IPS DF 19.7 (cell line): ENCODE results near the gene SPOCK3.
"Not testable (repeated sequence)": the region's sequence is repeated elsewhere in the genome, so short reads cannot be mapped to it uniquely, and the experiment has no call there.

ENCODE experiments used
- DNase-seq: peaks from one replicate; pipeline ENCODE4 v3.0.0-alpha.2; 2013; ENCODE audit warnings: low read depth, low spot score

SPOCK3 gene

GRCh38 chr4:166965562-166965961, 268.7 kb downstream of the SPOCK3 start:
- no peak for DNase-seq

DNA sequence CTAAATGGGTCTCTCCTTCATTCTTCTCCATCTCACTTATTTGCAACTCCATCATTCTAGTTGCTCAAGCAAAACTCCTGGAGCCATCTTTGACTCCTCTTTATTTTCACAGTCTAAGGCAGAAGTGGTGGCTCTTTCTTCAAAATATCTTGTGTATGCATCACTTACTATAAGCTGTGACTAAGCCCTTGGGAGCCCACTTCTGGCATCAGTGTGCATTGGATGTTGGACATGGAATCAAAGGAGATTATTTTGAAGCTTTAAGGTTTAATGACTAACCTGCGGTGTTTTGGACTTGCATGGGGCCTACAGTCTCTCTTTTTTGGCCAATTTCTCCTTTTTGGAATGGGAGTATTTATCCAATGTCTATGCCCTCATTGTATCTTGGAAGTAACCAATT, 276.8 kb downstream of the SPOCK3 start:
- no peak for DNase-seq

GRCh38 chr4:166956484-166956883, 277.8 kb downstream of the SPOCK3 start:
- no peak for DNase-seq

- no peak for DNase-seq
These were observed 292.7 kb downstream of the SPOCK3 start for GRCh38 chr4:166941629-166942028.

DNA sequence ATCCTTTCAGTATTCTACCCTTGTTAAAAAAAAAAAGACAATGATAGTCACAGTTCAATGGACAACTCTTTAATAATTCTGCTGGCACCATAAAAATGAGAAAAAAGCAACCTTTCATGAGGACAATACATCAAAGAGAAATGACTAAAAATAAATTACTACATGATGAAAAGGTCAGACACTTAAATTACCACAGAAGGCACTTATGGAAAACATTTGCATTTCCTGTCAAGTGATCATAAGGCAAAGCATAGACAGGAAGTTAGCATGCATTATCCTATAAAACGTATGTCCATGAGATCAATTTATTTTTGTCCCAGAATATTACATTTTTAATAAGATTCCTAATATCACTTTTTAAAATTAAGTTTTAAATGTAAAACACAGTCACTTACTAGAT, 303.8 kb downstream of the SPOCK3 start:
- DNase-seq, result no peak

- DNase-seq, result no peak
These were observed 309.9 kb downstream of the SPOCK3 start for GRCh38 chr4:166924424-166924823.

DNA sequence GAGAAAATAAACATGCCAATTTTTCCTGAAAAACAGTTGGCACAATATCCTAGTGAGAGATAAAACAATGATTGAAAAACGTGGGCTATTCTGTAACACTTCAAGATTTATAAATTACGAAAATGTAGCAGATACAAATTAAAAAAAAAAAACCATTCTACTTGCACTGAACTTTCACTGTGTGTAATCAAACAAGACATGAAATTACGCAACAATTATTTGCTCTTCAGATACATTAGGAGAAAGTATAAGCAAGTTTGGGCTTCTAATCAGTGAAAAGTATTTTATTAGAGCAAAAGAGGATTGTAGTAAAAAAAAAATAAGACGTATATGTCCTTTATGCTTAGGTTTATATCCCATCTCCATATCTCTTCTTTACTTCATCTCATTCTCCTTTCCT, 320.4 kb downstream of the SPOCK3 start:
- no peak for DNase-seq

DNA sequence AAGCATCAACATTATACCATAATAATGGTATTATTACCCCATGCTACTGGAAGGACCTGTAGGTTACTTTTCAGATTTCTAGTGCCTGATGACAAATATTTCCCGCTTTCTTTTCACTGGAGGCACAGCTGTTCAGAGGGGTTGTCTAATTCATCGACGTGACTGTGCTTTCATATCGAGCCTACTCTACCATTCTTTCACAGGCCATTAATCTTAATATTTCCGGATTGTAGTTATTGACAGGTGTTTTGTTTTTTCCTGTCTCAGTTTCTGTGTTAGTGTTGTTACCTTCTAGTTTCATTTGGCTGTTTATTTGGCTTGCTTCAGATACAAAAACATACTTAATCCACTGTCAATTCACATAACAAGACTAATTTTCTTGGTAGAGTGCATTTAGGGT, 330.9 kb downstream of the SPOCK3 start:
- DNase-seq, result no peak

GRCh38 chr4:166902941-166903340, 331.4 kb downstream of the SPOCK3 start:
- no peak for DNase-seq

DNA sequence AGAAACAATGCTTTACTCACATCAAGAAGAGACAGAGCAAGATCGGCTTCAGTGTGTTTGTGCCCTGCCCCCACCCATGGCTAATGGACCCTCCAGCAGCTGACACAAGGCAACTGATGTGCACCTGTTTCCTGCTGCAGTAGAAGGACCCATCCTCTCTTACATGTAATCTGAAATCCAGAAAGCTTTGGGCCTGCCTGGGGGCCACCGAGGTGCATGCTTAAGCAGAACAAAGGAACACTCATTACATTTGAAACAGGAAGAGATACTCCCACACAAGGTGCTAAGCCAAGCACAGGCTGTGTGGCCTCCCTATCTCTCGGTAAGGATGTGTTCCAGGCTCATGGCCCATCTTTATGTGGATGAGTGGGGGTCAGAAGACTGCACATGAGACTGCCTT, 338.0 kb downstream of the SPOCK3 start:
- no peak for DNase-seq

DNA sequence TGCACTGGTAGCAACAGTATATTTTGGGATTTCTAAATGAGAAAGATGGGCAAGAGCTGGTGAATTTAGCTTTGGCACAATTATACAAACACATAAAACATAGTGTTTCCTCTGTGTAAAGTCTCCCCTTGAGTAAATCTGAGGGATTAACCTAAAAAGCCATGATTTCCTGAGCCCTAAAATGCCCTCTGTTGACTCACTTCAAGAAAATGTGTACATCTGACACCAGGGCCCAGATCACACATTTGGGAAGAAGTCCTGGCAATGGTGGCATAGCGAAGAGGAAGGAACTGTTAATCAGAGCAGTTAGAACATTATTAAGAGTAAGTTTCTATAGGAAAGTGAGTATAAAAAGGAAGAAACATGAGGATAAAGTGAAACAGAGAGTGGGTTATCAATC, 338.5 kb downstream of the SPOCK3 start:
- DNase-seq, result no peak

- no peak for DNase-seq
These were observed 346.8 kb downstream of the SPOCK3 start for GRCh38 chr4:166887457-166887856.

DNA sequence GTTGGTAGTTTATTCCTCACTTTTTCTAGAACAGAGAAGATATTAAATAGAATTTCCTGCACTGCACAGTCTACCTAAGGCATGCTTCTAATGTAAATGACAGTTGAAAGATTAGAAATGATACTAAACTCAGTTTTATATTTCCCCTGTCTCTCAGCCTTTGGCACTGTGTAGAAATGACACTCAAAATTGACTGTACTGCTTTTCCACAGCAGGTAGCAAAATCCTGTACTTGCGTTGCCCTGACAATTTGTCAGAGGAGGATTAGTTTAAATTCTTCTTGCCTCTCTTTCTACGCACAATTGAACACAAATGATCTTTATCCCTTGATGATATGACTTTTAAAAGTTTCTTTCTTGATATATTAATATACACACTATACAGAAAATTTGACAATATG, 347.6 kb downstream of the SPOCK3 start:
- no peak for DNase-seq

GRCh38 chr4:166882221-166882620, 352.1 kb downstream of the SPOCK3 start:
- no peak for DNase-seq

- DNase-seq, result no peak
These were observed 358.5 kb downstream of the SPOCK3 start for GRCh38 chr4:166875821-166876220.

DNA sequence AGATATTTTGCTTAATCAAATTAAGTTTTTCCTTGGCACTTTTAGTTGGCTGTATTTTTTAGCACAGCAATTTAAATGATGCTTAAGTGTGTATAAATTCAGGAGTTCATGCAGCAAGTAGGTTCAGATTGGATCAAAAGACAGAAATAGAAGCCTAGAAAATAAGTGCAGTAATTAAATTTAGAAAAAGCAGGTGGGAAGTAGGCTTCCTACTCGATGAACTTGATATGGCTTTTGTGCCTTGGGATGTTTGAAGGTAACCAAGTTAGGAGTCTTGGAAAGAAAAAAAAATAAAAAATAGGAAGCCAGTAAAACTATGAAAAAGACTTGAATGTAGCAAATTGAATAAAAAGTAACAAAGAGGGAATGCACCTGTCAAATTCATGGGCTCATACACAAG, 372.3 kb downstream of the SPOCK3 start:
- no peak for DNase-seq

DNA sequence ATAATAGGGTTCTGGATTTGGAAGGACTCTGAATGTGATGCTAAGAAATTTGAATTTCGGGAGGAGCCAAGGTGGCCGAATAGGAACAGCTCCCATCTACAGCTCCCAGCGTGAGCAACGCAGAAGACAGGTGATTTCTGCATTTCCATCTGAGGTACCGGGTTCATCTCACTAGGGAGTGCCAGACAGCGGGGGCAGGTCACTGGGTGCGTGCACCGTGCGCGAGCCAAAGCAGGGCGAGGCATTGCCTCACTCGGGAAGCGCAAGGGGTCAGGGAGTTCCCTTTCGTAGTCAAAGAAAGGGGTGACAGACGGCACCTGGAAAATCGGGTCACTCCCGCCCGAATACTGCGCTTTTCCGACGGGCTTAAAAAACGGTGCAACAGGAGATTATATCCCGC, 383.9 kb downstream of the SPOCK3 start:
- not testable (repeated sequence) for DNase-seq

- no peak for DNase-seq
These were observed 387.4 kb downstream of the SPOCK3 start for GRCh38 chr4:166846939-166847338.

DNA sequence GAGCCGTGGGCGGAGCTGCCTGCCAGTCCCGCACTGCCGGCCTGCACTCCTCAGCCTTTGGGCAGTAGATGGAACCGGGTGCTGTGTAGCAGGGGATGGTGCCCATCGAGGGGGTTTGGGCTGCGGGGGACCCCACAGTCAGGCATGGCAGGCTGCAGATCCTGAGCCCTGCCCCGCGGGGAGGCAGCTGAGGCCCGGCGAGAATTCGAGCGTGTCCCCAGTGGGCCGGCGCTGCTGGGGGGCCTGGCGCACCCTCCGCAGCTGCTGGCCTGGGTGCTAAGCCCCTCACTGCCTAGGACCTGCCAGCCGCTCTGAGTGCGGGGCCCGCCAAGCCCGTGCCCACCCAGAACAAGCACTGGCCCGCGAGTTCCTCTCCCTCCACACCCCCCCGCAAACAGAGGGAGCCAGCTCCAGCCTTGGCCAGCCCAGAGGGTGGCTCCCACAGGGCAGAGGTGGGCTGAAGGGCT, 391.5 kb downstream of the SPOCK3 start:
- no peak for DNase-seq

GRCh38 chr4:166839615-166840251, 394.6 kb downstream of the SPOCK3 start:
- no peak for DNase-seq

DNA sequence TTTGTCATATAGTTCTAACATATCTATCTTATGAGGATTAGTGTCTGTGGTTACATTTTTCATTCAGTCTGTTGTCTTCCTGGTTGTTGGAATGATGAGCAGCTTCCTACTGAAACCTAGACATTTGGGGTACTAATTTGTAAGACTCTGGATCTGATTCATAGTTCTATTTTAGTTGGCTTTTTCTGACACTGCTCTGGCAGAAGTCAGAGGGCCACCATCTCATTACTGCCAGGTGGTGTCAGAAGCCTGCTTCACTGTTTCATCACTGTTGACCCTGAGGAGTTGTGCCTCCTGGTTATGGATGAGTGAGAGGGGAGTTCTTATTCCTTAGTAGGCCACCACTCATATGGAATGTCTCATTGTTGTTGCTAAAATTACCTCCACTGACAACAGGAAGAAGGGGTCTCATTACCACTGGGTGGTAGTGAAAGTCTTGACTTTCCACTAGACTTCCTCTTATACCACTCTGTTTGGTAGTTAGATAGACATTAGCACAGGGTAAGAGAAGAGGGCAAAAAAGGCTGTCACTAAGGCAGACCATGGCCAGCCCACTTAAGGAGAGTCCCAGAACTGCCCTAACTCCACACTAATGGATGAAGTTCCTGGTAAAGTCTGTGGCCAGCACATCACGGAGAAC, 395.2 kb downstream of the SPOCK3 start:
- no peak for DNase-seq

DNA sequence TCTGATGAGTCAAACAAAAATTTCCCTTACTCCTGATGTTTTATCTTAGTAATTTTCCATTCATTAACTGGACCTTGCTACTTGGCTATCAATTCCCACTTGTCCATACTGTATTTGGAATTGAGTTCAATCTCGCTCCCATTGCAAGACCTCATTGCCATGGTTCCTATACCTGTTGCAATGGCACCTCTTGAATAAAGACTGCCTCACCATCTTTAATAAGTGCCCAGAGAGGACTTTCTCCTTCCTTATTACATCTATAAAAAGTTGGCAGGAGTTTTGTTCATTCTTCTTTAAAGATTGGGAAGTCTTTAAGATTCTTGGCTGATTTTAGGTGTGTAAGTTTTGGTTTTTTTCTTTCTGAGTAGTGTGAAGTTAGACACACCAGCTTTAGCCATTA, 397.4 kb downstream of the SPOCK3 start:
- no peak for DNase-seq

DNA sequence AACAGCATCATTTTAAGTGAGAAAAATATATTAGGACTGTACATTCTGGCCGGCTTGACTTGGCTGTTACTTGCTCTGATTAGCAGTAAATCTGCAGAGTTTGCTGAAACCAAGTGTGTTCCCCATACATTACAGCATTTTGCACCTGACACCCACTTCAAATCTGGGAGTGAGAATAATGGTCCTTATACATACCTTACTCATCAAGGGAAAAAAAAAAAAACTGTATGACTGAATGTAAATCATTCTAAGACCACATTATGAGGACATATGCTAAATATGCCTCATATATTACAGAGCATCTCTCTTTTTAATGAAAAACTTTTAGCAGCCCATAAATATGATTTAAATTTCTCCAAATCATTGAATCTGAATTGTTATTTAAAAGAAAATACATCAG, 406.7 kb downstream of the SPOCK3 start:
- no peak for DNase-seq

DNA sequence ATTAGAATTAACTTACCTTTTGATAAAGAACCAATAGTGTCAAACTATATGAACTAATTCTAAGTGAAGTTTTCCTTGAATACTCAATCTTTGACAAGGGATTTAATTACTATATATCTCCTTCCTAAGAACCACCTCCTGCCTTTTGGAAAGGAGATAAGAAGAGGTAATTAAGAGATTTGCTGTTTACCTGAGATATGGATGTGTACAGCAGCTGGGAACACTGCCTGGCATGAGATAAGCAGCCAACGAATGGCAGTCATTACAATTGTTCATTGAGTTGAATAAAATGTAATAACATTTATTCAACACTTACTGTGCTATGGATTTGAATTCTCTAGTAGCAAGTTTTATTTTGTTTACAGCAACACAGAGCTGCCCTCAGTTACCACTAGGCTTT, 407.1 kb downstream of the SPOCK3 start:
- no peak for DNase-seq
